ENCODE results near the gene SERPIND1.

SERPIND1 gene

DNA sequence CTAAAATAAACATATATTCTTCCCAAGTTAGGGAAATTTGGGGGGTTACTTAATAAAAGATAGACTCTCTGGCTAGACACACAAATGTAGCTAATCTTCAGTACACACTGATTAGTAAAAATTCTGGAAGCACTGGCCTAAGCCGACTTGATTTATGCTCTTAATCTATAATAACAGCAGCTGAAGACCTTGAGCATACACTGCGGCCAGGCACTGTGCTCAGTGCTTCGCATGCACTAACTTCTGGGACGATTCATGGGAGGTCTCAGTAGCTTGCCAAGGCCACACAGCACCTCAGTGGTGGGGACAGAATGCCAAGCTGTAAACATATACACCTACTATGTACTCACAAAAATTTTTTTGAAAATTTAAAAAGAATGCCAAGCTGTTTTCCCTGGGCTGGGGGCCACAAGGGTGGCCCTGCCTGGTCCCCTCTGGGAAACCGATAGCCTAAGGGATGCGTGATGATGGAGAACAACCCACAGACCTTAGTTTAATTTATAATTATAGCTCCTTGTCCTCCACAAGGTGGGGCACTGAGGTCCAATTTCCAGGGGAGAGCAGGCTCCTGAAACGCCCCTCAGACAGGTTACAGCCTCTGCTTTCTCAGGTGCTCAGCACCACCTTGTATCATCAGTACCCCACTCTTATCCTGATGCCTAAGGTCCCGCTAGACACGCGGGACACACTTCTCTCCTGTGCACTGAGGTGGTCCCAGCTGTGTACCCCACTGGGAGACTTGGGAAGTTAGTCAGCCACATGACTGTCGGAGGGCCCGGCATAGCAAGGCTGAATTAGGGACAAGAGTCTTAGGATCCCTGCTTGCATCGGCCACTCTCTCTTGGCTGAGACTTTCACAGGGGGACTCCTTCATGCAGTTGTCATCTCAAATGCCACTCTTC is 20.1 kb downstream of the SERPIND1 start:
- DNase-seq = no peak

DNA sequence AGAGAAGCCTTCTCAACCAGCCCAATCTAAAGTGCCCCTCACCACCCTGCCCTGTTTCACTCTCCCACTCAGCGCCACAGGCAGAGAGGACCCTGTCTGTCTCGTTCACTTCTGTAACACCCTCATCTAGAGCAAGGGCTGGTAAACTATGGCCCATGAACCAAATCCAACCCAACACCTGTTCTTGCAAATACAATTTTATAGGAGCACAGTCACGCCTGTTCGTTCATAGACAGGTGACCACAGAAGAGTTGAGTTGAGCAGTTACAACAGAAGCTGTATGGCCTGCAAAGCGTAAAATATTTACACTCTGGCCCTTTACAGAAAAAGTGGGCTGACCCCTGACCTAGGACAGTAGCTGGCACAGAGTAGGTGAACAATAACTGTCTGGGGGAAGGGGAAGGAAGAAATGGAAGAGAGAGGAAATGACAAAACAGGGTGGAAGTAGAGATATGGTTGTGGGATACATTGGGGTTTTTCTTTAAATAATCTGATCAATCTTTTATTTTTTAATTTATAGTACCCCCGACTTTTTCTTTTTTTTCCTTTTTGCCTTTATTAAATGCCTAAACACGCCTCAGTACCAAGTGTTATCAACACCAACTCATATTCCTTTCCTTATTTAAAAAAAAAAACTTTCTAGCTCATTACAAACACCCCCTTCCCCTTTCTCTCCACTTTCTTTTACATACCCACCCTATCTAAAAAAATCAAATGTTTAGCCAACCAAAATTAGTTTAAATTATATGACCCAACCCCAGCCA is 20.9 kb downstream of the SERPIND1 start:
- no peak for DNase-seq

DNA sequence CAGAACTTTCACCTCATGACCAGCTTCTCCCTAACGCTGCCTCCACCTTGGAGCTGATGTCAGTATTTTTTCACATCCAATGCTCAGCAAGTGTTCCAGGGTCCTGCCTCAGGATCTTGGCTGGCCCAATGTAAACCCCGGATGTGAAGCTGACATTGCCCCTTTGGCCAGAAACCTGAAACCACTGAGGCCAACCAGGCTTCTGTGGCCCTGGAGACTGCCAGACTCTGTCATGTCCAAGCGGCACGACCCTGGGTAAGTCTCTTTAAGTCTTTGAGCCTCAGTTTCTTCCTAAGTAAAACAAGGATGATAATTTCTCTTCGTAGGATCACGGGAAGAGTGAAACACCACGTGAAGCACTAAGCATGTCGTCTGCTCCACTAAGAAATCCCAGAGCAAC is 22.8 kb downstream of the SERPIND1 start:
- no peak for DNase-seq

DNA sequence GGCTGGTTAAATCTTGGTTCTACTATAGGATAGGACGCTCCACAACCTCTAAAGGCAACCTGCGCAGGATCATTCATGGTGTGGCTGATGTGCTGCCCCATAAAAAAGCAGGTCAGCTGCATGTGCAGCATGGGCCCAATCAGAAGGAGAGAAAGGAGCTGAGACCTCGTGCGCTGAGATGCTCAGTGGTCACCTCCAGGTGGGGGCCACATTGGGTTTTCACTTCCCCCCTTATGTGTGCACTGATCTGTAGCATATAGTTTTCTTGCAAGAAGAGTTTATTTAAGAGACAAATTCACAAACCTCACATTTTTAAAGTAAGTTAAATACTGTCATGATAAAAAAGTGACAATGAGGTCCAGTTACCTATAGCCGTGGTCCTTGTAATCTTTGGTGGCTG is 24.3 kb downstream of the SERPIND1 start:
- DNase-seq = no peak

DNA sequence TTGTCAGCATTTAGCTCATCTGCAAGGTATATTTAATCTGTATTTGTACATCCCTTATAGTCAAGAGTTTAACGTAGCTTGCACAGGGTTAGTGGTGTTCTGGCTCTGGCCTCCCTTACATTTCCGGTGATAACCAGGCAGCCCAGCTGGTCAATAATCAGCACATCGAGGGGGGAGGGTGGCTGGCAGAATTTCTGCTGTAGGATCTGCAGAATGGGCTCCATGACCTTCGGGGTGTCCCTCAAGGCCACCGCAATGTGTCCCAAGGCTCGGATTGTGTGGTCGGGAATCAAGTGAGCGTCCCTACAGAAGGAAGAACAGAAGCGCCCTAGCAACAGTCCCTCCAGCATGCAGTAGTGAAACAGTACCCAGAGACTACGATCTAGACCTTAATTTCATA is 25.1 kb downstream of the SERPIND1 start:
- DNase-seq = no peak

DNA sequence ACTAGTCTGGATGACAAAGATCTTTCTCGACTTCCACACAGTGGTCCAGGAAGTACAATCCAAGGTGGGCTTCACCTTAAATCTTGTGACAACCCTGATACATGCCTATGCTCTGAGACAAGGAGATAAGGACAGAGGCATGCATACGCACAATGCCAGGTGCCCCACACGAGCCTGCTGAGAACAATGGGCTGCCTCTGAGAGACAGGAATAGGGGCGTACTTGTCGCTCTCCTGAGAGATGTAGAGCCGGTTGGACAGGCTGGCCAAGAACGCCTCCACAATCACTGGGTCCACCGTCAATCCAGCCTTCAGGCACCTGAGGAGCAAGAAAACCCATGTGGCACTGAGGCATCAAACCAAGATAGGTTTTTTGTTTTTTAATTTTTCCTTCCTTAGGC is 25.5 kb downstream of the SERPIND1 start:
- DNase-seq = no peak

DNA sequence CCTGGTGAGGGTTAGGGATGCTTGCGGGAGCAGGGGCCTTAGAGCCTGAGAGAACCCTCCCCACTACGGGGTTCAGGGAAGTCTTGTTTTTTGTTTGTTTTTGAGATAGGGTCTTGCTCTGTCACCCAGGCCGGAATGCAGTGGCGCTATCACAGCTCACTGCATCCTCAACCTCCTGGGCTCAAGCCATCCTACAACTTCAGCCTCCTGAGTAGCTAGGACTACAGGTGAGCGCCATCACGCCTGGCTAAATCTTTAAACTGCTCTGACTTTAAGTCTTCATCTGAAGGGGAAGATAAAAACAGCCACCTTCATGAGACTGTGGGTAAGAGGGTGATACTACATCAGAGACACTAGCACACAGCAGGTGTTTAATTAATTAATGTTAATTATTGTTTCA is 28.5 kb downstream of the SERPIND1 start:
- no peak for DNase-seq

DNA sequence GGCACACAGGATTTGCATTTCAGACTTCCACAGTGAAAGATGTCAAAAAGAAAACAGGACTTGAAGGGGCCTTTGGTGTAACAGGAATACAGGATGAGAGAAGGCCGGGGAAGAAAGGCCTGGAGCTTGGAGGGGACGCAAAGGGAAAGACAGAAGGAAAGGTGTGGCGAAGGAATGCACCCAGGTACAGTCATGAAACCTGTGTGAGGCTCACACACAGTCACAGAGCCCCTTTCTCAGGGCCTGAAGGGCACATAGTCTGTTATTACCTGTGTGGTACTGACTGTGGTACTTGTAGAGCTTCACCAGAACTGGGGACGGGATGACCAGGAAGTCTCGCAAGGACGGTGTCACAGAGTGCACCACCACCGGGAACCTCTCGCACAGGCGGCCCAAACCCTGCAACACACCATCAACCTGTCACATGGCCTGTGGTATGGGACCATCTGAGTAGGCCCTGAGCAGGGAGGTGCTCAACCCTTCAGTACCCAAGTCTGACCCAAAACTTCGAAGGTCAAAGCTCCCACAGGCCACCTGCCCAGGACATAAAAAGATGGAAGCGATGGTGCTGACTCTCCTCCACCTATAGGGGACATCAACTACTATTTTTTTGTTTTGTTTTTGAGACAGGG is 29.1 kb downstream of the SERPIND1 start:
- no peak for DNase-seq

DNA sequence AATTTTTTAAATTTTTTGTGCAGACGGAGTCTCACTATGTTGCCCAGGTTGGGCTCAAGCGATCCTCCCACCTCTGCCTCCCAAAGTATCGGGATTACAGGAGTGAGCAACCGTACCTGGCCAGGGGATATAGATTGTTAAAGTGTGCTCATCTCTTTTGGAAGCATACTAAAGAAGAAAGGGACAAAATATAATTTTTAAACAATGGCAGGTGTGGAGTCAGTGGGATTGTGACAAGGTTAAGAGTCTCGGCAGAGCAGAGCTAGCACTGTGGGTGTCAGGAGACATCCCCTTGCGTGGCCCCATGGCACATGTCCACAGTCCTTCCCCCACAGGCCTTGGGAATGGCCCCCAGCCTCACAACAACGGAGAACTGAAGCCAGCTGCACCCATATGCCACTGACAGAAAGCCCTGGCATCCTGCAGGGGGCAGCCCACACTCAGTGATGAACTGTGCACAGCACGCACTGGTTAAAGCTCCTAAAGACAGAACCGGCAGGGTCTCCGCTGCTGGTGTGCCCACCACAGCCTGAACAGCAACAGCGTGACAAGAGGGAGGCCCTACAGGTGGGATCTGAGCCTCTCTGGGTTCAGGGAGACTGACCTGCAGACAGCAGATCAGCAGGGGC is 29.9 kb downstream of the SERPIND1 start:
- no peak for DNase-seq

DNA sequence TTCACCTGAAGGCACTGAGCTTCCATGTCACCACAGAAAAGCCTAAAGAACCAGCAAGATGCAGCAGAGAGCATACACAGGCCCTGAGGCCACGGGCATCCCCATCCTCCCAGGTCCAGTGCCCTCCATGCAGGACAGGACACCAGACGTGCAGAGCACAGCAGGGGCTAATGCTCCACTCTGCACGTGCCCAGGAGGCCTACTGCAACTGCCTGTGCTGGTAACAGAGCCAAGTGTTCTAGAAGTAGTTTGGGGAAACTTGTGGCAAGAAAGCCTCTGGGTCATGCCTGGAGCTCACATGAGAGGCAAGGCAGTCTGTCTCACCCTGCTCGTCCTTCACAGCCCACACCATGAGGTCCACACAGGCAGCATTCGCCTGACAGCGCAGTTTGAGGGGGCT is 30.7 kb downstream of the SERPIND1 start:
- no peak for DNase-seq

DNA sequence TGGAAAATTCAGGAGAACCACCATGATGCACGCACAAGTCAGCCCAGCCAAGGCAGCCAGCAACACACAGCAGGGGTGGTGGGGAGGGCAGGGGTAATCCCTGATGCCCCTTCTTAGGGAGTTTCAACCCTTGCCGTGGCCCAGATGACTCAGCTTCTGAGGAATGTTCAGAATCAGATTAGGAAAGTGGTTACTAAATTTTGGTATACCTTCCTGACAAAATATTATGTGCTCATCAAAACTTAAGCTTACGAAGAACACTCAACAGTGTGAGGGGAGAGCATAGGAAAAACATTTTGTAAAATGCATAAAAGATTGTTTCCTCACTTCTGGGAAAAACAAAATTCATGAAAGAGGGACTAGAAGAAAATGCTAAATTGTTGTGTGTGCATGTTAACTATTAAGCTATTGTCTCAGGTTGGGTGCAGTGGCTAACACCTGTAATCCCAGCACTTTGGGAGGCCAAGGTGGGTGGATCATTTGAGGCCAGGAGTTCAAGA is 32.1 kb downstream of the SERPIND1 start:
- DNase-seq = no peak

DNA sequence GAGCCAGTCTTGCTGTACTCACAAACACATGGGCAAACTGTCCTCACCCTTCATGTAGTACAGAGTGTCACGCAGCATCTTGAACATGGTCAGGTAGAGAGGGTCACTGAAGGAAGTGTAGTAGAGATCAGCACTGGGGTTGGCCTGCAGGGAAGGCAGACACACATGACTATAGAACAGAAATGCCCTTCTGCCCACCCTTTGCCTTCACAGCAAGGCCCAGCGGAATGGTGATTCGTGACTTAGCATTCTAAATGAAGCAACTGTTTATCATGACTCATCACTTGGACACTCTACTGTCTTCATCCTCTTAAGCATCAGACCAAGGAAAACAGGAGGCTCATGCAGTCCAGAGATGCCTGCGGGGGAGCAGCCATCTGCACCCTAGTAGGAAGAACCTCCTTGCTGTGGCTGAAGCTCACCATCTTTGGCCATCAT is 33.4 kb downstream of the SERPIND1 start:
- DNase-seq = no peak

DNA sequence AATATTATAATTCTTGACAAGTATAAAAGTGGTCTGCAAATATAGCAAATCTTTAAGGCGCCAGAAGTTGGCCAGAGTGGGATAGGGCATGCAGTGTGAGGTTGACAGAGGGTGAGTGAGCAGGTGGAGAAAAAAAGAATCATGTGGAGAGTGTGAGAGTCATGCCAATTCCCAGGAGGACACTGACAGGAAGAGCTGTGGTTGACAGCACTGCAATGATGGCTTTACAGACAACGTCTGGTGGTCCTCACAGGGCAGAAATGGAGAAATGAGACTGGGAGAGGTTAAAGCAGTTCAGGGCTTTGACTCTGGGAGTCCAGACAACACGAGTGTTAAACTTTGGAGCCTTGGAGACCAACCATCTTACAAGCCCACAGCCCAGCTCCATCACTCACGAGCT is 34.9 kb downstream of the SERPIND1 start:
- DNase-seq = no peak

DNA sequence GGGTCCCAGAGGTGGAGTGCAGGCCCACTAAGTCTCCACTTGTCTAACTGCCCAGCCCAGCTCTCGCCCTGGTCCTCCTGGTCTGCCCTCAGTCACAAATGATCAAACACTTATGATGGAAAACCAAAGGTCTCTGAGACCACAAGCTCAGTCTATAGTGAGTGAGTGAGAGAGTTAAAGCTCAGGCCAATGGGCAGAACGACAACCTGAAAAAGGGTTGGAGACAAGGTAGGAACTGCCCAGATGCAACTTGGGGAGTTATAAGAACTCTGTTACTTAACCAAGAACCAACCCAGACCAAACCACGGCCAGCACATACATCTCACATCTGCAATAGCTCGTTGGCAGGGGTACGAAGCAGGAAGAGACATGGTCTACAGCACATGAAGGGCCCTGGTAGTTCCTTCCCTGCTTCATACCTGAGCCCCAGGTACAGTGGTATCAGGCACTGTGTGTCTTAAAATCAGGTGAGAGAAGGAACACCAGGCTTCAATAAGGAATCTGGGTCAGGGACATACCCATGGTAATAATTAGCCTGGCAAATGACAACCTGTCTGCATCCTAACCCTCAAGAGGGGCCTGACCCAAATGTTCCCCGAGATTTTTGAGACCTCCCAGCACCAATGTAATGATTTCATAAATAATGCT is 35.7 kb downstream of the SERPIND1 start:
- no peak for DNase-seq

DNA sequence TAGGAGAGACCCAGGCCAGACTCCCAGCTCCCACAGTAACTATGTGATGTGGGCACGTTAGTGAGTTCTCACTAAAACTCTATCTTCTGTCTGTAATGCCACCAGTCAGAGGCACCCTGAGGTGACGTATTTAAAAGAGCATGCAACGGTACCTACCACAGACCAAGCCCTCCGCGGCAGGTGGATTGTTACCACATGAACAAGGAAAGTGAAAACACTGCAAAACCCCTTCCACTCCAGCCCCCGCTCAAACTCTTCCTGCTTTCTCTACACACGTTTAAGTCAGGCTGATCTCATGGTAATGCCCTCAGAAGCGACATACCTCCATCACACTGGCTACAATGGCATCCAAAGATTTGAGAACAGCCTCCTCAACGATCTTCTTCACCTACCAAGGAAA is 36.7 kb downstream of the SERPIND1 start:
- no peak for DNase-seq

DNA sequence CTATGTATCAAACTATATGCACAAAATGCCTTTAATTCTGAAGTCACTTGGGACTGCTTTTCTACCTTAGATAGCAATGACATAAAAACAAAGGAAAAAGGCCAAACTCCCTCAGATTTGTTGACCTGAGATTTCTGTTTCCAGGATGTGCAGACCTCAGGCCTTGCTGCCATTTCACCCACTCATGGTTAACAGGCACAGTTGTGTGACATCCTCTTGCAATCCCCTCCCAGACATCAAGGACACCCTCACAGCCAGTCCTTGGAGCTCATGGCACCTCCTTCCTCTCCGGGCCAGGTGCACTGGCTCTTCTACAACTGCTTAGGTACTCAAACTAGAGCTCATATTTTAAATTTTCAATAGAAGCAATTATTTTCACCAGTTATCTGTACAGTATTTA is 37.3 kb downstream of the SERPIND1 start:
- no peak for DNase-seq

DNA sequence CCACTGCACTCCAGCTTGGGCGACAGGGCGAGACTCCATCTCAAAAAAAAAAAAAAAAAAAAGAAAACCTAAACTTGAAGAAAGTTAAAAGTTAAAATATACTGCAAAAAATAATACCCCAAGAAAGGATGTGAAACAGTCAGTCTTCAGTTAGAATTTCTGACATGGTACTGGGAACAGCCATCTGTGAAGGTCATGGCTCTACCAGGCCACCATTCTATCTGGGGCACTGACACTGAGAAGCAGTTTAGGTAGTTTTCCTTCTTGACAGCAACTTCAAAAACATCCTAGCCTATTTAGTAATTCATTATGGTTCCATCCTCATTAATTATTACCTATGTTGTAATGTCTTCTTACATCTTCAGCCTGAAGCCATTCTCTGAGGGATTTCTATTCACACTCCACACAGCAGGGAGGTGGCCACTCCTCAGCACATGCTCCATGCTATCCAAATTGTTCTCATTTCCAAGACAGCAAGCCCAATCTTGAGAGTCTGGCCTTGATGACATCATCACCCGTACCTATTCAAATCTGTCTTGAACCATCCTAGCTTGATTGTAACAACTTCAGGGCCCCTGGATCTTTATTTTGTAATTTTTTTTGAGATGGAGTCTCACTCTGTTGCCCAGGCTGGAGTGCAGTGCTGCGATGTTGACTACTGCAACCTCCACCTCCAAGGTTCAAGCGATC is 38.2 kb downstream of the SERPIND1 start:
- no peak for DNase-seq

DNA sequence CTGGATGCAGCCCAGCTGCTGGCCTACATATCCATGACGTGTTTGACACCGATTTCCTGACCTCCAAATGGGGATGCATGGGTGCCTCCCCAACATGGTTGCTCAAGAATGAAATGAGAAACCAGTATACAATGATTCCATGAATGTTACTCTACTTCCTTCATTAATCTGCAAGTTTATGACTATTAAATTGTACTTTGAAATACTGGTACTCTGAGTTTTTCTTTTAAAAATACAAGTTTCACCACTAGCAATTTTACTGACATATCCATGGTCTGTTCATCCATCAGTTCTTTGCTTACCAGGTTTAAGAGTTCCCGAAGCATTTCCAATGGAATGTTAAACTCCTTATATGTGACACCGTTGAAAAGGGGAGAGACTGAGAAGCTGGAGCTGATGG is 39.1 kb downstream of the SERPIND1 start:
- DNase-seq = no peak

DNA sequence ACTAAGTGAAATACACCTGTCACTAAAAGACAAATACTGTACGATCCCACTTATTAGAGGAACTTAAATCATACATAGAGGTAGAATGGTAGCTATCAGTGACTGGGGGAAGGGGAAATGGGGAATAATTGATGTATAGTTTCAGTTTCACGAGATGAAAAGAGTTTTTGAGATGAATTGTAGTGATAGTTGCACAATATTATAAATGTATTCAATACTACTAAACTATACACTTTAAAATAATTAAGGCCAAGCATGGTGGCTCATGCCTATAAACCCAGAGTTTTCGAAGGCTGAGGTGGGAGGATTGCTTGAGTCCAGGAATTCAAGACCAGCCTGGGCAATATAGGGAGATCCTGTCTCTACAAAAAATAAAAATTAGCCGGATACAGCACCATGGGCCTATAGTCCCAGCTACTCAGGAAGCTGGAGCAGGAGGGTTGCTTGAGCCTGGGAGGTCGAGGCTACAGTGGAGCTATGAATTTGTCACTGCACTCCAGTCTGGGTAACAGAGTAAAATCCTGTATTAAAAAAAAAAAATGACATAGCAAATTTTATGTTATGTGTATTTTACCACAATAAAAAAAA is 40.4 kb downstream of the SERPIND1 start:
- DNase-seq = no peak

DNA sequence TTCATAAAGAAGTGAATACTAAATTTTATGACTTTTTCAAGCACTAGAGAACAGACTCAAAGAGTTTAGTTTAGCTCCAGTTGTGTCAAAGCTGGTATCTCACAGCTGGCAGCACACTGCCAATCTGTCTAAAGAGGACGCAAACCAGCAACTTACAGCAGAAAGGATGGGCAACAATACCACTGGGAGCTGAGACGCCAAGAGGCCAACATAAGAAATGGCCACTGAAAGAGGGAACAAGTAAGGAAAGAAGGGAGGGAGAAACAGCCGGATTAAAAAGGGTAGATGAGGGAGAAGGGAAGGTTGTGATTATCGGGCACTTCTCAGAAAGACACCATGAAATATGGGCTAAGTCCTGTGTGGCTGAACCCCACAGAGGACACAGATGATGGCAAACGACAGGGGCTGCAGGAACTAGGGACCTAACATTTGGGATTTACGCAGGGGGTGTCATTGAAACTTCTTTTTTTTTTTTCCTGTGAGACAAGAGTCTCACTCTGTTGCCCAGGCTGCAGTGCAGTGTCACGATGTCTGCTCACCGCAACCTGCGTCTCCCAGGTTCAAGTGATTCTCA is 41.7 kb downstream of the SERPIND1 start:
- no peak for DNase-seq

DNA sequence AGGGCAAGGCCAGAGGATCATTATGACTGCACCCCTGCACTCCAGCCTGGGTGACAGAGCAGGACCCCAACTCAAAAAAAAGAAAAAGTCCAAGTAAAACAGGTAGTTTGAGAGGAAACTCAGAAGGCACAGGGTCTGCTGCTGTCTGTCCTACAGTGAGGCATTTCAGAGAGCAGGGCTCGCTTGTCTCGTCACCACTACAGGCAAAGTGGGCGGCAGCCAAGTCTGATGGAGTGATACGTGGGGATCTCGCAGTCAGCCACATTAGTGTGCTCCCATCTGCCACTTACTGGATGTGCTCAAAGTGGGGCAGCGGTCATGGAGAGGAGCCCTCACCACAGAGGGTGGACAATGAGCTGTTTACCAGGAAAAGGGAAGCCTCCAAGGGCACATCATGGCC is 42.6 kb downstream of the SERPIND1 start:
- no peak for DNase-seq
